Body of pancreas (tissue), 4 donors: ENCODE measurements around the gene RPS28. TPM values are rescaled to one million over a fixed set of nuclear protein-coding genes. Genes with fewer than 3 reads are reported as not detected.

Experiments used
- ATAC-seq: fragments of 150-250 bp; one replicate; pipeline ENCODE4 v1.9.1; 2016
- DNase-seq, 4 donors: peaks; one replicate each; pipeline ENCODE4 v3.0.0-alpha.2; 2019
- H3K27ac ChIP-seq, 4 donors: fragments of 200-600 bp; sonication (generic); 1 replicate in 3 of 4; 2 replicates in 1 of 4; pipeline versions ENCODE4 v1.5.1 to v1.6.1; 2016 to 2019; ENCODE audit warnings: mild to moderate bottlenecking in 1 of 4, mixed read lengths in 1 of 4, moderate library complexity in 1 of 4
- H3K27me3 ChIP-seq, 2 donors: fragments of 200-600 bp; sonication (generic); one replicate each; pipeline ENCODE4 v1.6.0; 2016; ENCODE audit warnings: mild to moderate bottlenecking in 1 of 2
- H3K36me3 ChIP-seq, 2 donors: fragments of 200-600 bp; sonication (generic); replicated peaks in 1 of 2; 2 replicates each; pipeline ENCODE4 v1.5.1; 2016; ENCODE audit warnings: low read depth in 2 of 2; ENCODE audit not compliant: insufficient read depth in 1 of 2
- H3K4me1 ChIP-seq: fragments of 200-600 bp; sonication (generic); one replicate; pipeline ENCODE4 v1.6.0; 2016
- H3K4me3 ChIP-seq, 2 donors: fragments of 200-600 bp; sonication (generic); 1 replicate in 1 of 2; 2 replicates in 1 of 2; pipeline ENCODE4 v1.5.1; 2016 to 2019
- H3K9me3 ChIP-seq, 3 donors: fragments of 200-600 bp; sonication (generic); 1 replicate in 2 of 3; 2 replicates in 1 of 3; pipeline ENCODE4 v1.5.1; 2016
- CTCF ChIP-seq, 7 experiments: fragments of 450-650 bp in 4 of 7; fragments of 200-600 bp in 3 of 7; sonication (generic) in 3 of 7; IDR thresholded peaks; one replicate each; pipeline ENCODE4 v1.5.1; 2016 to 2019; ENCODE audit warnings: antibody characterized with exemption in 7 of 7
- POLR2A ChIP-seq, 3 donors: fragments of 450-650 bp; IDR thresholded peaks; one replicate each; pipeline ENCODE4 v1.6.1; 2016; ENCODE audit warnings: antibody characterized with exemption in 3 of 3, mild to moderate bottlenecking in 2 of 3
- WGBS, 2 donors: methylation state at CpG; one replicate each; pipeline ENCODE4 v1.1.5; 2017; 5-methylcytosine and 5-hydroxymethylcytosine counted together
- intact Hi-C: fragments of 100-400 bp; cut with DNase I; formaldehyde crosslinking; loops from one replicate; pipeline ENCODE4 v1.15.1; 2023
- total RNA-seq, 2 donors: library from RNA; depleted of rRNA; stranded (reverse); fragments of >200 nt; gene quantifications; one replicate each; pipeline ENCODE4 v1.1.0, GENCODE V29; 2016

RPS28 gene
- total RNA-seq, 2 donors from 2014 or later = 322 to 334 TPM

GRCh38 chr19:8358948-8359347, 37.7 kb downstream of the RPS28 start:
- TF ChIP-seq POLR2A (IDR thresholded peaks at IDR 0.05) (no peak), CTCF (IDR thresholded peaks at IDR 0.05) (no peak)
- no peaks in the 10 kb centered on the region for H3K36me3 ChIP-seq
- DNase-seq (no peak), ATAC-seq (no peak)
- no peaks in the 10 kb centered on the region for H3K27me3 ChIP-seq
- H3K4me1 ChIP-seq = peaks cover 67% of the 10 kb centered on the region
- 80 to 87% methylated on average over 6 of the region's 6 CpGs for WGBS, 2 donors
- H3K27ac ChIP-seq = no peak overlapping the region
- no peaks in the 10 kb centered on the region for H3K9me3 ChIP-seq
- H3K4me3 ChIP-seq = no peak overlapping the region
- intact Hi-C loops = loop anchor here (5.0 to 10.0 kb wide), 2 partner anchors 38 to 216 kb away; partner anchors contain the start of gene MYO1F

- H3K27me3 ChIP-seq = no peaks in the 10 kb centered on the region
- DNase-seq (no peak), ATAC-seq (no peak)
- 80 to 89% methylated on average over 8 of the region's 8 CpGs for WGBS, 2 donors
- H3K9me3 ChIP-seq = no peaks in the 10 kb centered on the region
- intact Hi-C loops = no loop called here
- no peak overlapping the region for H3K27ac ChIP-seq
- H3K36me3 ChIP-seq = no peaks in the 10 kb centered on the region
- no peak for TF ChIP-seq CTCF (IDR thresholded peaks at IDR 0.05)
- no peak for TF ChIP-seq POLR2A (IDR thresholded peaks at IDR 0.05)
- peaks cover 61% of the 10 kb centered on the region for H3K4me1 ChIP-seq
- no peak overlapping the region for H3K4me3 ChIP-seq
Measured at GRCh38 chr19:8360196-8360595, 38.9 kb downstream of the RPS28 start.

- H3K36me3 ChIP-seq = no peaks in the 10 kb centered on the region
- intact Hi-C loops = no loop called here
Measured at GRCh38 chr19:8361921-8362793, 40.9 kb downstream of the RPS28 start.

GRCh38 chr19:8363803-8364771, 42.8 kb downstream of the RPS28 start, which contains the start of gene ANGPTL4:
Gene ANGPTL4 (plus strand): TSS chr19:8364155. CDS start chr19:8364322, 167 bp downstream.
- H3K27me3 ChIP-seq = no peaks in the 10 kb centered on the region
- H3K4me3 ChIP-seq = peak within 1 kb of the TSS; percentile 31 to 38
- no peaks in the 10 kb centered on the region for H3K36me3 ChIP-seq
- intact Hi-C loops = no loop called here
- H3K4me1 ChIP-seq = peaks cover 74% of the 10 kb centered on the region
- 4 to 32% methylated on average over 11 to 66 of the region's 81 CpGs for WGBS, 2 donors
- H3K9me3 ChIP-seq = no peaks in the 10 kb centered on the region
- ATAC-seq (peak; percentile 6), DNase-seq (peak; percentile 70 to 85 (median 76))
- H3K27ac ChIP-seq = peak within 1 kb of the TSS; percentile 72 to 90 (median 81)
- TF ChIP-seq CTCF (IDR thresholded peaks at IDR 0.05) (peak in 5 of 7 experiments; percentile 10 to 45 (median 38)), POLR2A (IDR thresholded peaks at IDR 0.05) (peak; percentile 89 to 94 (median 94))

More at GRCh38 chr19:8361921-8362793, 40.9 kb downstream of the RPS28 start:
- DNase-seq (peak; percentile 98 to 100 (median 100)), ATAC-seq (peak; percentile 95)
- H3K27me3 ChIP-seq = no peaks in the 10 kb centered on the region
- TF ChIP-seq CTCF (IDR thresholded peaks at IDR 0.05) (no peak), POLR2A (IDR thresholded peaks at IDR 0.05) (peak in 1 of 3 donors; percentile 48)
- 16 to 24% methylated on average over 10 to 11 of the region's 12 CpGs for WGBS, 2 donors
- no peaks in the 10 kb centered on the region for H3K9me3 ChIP-seq
- peak overlapping the region; percentile 77 to 93 (median 86) for H3K27ac ChIP-seq
- peaks cover 59% of the 10 kb centered on the region for H3K4me1 ChIP-seq
- H3K4me3 ChIP-seq = no peak overlapping the region
